Left renal pelvis (tissue), 4 donors: Measurements from ENCODE around the gene ANKRD10. TPM values are rescaled to one million over a fixed set of nuclear protein-coding genes. Genes with fewer than 3 reads are reported as not detected.

Source experiments
- DNase-seq, 4 donors: peaks; one replicate each; pipeline ENCODE4 v3.0.0-alpha.2; 2013; ENCODE audit warnings: low read depth in 4 of 4, low spot score in 3 of 4
- polyA plus RNA-seq, 4 donors: library from polyadenylated mRNA; unstranded; fragments of 120-200 nt; gene quantifications; one replicate each; pipeline ENCODE4 v1.2.1, GENCODE V29; 2013; ENCODE audit not compliant: insufficient read length in 4 of 4

The ANKRD10 gene
- polyA plus RNA-seq, 4 donors, result 236 to 381 (median 251) TPM

- no peak for DNase-seq
These were observed 1.7 kb upstream of the ANKRD10 start for GRCh38 chr13:110916301-110917142.

DNA sequence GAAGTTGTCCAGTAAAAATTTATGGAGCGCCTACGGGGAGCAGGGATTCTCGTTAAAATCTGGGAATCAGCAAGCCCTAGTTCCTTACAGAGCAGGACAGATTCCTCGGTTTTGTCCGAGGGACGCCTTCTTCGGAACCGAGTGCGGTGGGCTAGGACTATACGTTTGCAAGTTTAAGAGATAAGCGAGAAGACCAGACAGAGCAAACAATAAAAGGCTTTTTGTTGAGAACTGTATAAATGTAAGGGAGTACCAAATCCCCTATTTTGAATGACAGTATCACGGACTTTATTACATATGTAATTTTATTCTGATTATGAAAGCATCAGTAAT, 971 bp upstream of the ANKRD10 start:
- DNase-seq, result no peak

DNA sequence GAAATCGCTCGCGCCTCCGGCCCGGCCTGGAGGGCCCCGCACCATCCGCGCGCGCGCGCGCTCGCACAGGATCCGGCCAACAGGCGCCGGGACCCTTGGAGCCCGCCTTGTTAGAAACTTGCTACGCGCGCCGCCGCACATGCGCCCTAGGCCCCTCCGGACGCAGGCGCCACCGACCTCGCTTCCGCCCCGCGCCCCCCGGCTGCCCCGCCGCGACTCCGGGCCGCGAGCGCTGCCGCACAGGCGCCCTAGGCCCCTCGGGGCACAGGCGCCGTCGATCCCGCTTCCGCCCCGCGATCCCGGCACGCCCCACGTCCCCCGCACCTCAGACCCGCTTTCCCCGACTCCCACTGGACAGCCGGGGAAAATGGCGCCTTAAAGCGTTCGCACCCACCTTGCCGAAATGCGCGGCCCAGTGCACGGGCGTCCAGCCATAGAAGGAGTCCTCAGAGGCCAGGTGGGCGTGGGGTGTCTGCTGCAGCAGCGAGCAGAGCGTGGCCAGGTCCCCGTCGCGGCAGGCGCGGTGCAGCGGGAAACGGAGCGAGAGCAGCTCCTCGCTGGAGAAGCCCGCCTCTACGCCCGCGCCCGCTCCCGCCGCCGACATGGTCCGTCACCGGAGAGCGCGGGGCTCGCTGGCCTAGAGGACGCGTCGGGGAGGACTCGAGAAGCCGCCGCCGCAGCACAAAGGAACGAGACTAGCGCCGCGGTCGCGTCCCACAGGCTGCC, 375 bp downstream of the ANKRD10 start:
- peak; percentile 46 to 58 (median 53) for DNase-seq

DNA sequence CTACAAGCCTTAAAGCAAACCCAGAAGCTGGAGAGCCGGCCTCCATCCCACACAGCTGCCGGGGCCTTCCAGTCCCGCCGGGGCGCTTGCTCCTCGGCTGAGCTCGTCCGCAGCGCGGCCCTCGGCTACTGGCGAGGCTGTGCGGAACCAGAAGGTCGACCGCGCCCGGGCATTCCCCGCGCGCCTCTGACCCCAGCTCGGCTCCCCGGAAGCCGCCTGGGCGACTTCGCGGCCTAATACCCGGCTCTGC, 863 bp downstream of the ANKRD10 start:
- DNase-seq, result no peak

- DNase-seq, result no peak
These were observed 1.4 kb downstream of the ANKRD10 start for GRCh38 chr13:110913322-110914080.

GRCh38 chr13:110912651-110913051, 2.2 kb downstream of the ANKRD10 start:
- no peak for DNase-seq

DNA sequence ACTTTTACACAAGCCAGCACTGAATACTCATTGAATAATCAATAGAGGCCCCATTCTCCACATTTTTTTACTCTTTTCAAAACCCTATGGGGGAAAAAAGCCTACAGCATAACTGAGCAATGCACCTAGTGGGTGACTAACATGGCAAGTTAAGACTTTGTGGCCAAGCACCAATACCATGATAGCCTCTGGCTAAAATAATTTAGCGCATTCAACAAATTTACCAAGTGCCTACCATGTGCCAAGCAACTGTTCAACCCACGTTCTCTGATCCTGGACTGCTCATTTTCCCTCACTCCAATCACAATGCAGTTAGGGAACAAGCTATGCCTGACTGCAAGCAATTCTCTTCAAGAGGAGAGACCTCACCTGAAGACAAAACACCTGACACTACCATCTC, 3.0 kb downstream of the ANKRD10 start:
- DNase-seq, result no peak

DNA sequence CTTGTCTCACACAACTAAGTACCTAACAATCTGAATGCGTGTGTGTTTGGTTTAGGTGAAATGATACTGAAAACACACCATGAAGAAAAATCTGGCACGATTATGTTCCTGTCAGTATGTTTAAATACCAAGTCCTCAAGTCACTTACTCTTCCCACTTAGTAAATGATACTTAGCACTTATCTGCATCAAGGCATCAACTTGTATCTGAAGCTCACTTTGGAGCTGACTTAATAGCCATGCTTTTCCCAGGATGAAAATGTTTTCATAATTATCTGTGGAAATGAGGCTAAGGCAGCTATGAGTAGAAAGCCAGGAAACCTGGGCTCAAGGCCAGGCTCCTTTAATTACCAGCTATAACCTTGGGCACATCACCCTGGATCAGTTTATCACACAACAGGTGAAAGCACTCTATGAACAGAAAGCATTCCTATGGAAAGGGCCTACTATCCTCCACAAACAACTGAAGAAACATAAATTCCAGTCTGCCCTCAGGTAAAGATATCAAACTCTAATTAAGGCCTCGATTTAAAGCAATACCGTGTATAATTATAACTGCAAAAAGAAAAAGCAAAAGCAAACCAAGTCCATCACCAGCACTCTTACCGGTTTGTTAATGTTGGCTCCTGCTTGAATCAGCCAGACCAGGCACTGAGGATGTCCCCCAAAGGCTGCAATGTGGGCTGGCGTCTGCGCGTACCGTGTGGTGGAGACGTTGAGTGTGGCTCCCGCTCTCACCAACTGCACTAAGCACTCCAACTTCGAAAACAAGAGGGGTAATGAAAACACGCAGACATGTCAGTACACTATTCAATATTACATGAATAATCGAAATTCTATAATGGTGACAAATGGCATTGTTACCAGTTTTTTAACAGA, 4.6 kb downstream of the ANKRD10 start:
- DNase-seq, result no peak

GRCh38 chr13:110907951-110908898, 6.6 kb downstream of the ANKRD10 start:
- no peak for DNase-seq

DNA sequence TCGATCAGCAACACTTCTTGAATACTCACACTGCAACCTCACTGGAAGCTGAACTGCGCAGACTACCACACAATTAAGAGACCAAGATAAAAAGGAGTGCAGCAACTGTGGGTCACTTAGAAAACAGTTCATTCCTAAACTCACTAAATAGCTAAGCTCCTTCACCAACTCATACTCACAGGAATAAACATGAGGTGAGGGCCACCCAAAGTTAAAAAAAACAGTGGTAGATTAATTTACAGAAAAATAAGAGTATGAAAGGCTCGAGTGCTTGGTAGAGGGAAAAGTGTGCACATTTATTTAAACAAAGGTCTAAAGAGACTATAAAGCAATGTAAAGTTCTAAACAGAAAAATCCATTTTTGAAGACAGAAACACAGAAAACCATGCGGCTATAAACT, 7.6 kb downstream of the ANKRD10 start:
- DNase-seq, result no peak

DNA sequence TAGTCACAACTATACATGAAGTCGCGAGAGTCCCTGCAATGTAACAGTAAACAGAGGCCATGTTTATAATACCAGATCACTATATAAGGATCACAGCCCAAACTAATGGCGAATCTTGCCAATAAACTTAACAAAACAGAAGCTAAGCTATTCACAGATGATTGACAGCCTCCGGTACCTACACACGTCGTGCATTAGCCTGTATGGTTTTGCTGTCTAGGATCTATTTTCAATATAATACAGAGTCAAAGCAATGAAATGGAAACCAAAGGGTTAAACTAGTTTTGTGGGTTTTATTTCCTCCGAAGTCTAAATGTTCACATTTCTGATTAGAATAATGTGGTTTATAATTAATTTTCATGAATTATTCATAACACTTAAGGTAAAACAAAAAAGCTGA, 10.1 kb downstream of the ANKRD10 start:
- DNase-seq, result no peak

DNA sequence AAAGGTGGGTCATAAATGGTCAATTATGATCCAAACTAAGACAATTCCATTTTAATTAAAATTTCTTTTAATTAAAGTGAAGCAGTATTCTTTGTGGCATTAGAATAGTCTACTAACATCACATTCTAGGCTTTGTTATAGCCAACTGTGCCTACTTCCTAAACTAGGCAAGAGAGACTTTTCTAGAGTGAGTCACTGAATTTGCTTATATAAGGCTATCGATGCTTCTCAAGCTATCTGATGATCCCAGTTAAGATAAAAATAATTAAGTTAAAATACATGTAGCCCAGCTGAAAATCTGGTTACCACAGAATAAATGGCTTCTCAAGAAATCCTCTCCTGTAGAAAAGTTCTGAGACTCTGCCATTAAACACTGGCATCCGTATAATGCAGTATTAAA, 12.5 kb downstream of the ANKRD10 start:
- no peak for DNase-seq

GRCh38 chr13:110897521-110897920, 17.3 kb downstream of the ANKRD10 start:
- DNase-seq, result no peak

DNA sequence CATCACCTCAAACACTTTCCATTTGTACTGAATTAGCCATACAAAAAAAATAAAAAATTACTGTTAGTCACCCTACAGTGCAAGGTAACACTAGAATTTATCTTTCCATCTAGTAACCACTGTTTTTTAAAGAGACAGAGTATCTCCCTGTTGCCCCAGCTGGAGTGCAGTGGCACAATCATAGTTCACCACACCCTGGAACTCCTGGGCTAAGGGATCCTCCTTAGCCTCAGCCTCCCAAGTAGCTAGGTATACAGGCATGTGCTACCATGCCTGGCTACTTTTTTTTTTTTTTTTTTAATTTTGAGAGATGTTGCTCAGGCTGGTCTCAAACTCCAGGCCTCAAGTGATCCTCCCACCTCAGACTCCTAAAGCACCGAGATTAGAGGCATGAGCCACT, 17.9 kb downstream of the ANKRD10 start:
- no peak for DNase-seq

DNA sequence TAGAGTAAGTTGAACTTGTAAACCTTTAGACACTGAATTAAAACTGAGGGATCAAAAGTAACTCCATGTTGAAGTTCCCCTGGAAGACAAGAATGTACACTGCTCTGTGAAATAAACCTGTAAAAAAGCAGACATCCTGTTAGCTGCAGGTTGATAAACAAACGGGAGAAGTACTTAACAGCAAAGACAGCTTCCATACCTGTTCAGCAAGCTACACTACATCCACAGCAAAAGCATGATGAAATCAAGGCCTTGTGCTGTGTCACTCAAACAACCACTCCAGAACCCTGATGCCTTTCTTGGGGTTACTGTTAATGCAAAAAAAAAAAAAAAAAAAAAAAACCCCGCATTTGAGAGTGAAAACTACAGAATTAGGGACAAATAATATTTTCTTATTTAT, 20.8 kb downstream of the ANKRD10 start:
- DNase-seq, result no peak

DNA sequence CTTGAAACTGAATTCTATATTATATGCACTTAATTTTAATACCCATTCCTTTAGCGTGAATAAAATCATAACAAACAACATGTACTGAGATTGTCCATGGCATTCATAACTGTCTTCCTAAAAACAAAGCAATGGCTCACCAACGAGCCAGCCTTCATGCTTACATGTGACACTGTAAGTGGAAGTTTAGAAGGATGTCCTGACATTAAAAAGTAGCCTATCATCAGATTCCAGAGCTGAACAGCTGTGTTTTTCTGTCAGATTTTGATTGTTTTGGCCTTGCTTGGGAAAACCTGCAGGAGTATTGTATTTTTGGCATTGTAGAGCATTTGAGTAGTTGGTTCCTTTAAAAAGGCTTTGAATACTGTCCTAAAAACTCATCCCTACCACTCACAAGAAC, 21.3 kb downstream of the ANKRD10 start:
- no peak for DNase-seq

DNA sequence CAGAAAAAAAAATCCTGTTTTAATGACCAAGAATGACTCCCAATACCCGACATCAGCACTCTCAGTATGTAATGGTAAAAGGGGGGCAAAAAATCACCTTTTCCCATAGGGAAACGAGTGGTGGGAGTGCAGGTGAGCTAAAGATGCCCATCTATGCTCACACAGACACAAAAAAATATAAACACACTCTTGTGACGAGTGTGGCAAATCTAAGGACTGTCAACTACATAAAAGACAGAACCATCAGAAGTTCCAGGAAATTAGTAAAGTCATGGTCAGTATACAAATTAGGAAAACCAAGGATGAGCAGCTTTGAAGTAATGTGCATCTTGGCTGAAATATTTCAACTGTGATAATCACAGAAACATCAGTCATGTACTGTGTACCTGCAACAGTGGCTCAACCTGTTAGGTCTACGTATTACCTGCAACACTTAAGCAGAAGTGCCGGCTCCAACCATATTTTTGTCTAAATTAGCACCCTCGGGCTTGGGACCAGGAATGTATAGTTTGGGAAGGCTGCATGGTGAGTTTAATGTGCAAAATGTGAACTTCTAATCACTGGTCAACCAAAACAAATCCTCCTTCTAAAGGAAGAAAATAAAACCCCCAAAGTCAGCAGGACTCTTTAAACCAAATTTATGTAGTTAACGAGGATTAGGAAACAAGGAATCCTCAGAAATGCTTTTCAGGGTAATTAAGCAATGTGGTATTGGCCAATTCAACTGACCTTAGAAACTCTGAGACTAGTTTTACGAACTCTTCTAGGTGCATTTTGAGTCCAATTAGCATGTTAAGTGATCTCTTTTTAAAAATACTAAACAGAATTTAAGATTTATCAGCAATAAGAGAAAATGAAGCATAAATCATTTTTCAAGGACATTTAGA, 24.3 kb downstream of the ANKRD10 start:
- DNase-seq, result no peak

DNA sequence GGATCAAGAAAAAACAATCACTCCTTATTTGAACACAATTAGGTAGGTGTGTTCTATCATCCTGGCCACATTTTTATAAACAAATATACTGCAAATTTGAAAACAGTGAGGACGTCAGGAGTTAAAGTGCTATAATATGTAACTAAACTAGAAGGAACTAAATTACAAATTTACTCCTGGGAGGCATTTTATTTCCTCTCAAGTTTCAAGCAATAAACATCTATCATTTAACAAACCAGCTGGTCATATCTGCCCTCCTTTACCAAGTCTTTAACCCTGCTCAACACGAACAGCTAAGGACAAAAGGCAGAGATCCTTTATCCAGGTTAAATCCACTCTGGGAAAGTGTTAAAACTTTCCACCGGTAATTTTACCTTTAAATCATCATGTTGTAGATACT, 26.5 kb downstream of the ANKRD10 start:
- DNase-seq, result no peak
